Head of caudate nucleus (tissue), 42 donors: ENCODE results near the gene LILRA2.
"Not testable (repeated sequence)": the region's sequence is repeated elsewhere in the genome, so short reads cannot be mapped to it uniquely, and the experiment has no call there.

Source experiments
- DNase-seq, 42 donors: peaks; one replicate each; pipeline versions ENCODE4 v3.0.0 to v3.0.0-alpha.2; 2020 to 2021; ENCODE audit warnings: mixed read lengths in 7 of 42
- intact Hi-C: fragments of 100-400 bp; cut with DNase I; formaldehyde crosslinking; loops from one replicate; pipeline ENCODE4 v1.15.0; 2022

Gene LILRA2

DNA sequence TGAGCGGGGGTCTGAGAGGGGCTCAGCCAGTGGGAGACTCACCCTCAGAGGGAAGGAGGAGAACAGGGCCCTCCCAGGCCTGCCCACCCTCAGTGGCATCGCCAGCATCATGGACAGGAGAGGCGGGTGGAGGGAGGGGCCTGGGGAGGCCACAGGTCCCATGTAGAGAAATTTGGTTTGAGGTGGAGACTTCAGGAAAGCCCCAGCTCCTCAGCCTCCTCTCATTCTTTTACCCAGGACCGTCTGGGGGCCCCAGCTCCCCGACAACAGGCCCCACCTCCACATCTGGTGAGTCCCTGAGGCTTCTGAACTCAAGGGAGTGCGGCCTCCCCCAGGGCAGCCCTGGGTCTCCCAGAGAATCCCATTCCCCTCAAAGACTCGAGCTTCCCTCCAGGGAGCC lies 59.8 kb downstream of the LILRA2 start:
- intact Hi-C loops = no loop called here
- DNase-seq = no peak

DNA sequence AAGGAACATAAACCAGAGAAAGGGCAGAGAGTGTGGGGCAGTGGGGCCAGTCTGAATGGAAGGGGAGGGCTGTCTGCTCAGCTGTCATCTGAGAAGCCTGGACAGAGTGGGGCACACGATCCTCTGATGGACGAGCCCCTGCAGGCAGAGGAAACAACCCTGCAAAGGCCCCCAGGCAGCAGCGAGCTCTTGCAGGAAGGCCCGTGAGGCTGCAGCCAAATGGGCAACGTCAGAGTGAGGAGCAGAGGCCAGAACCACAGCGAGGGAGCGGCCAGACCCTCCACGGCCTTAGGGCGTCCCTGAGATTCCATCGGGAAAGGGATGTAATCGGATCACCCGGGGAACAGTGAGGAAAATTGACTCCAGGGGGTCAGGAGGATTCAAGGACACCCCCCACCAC lies 62.5 kb downstream of the LILRA2 start:
- DNase-seq, intact Hi-C loops: not testable (repeated sequence)

- DNase-seq = no peak
Measured at GRCh38 chr19:54638683-54639082, 65.1 kb downstream of the LILRA2 start.

More at GRCh38 chr19:54638683-54639082, 65.1 kb downstream of the LILRA2 start:
- intact Hi-C loops = no loop called here
